ENCODE data around the gene ZNF205. TPM values are rescaled to one million over a fixed set of nuclear protein-coding genes. Genes with fewer than 3 reads are reported as not detected.
"Not testable (repeated sequence)": the region's sequence is repeated elsewhere in the genome, so short reads cannot be mapped to it uniquely, and the experiment has no call there.

ZNF205 gene
- total RNA-seq, 1 donor from 2014 or later, result 15.4 TPM

DNA sequence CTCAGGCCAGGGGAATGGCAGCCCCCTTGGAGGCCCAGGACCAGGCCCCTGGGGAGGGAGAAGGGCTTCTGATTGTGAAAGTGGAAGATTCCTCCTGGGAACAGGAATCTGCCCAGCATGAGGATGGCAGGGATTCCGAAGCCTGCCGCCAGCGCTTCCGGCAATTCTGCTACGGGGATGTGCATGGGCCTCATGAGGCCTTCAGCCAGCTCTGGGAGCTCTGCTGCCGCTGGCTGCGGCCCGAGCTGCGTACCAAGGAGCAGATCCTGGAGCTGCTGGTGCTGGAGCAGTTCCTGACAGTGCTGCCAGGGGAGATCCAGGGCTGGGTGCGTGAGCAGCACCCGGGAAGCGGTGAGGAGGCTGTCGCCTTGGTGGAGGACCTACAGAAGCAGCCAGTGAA lies 24.9 kb downstream of the ZNF205 start:
- Histone ChIP-seq H3K9ac (ENCODE audit: low read length) (peak overlapping the region; percentile 41), H3K4me3 (ENCODE audit: insufficient read depth, low read depth, low read length) (no peak overlapping the region), H3K27me3 (ENCODE audit: insufficient read depth, low read length) (no peaks in the 10 kb centered on the region), H3K27ac (ENCODE audit: low read depth, low read length) (no peak overlapping the region), H2AFZ (ENCODE audit: low read depth, low read length) (no peak overlapping the region), H3K9me3 (ENCODE audit: insufficient read depth, low read depth, low read length) (no peaks in the 10 kb centered on the region), H3K79me2 (ENCODE audit: insufficient read depth, low read length) (peaks cover 42% of the 10 kb centered on the region), H3K4me1 (ENCODE audit: insufficient read depth, low read length) (peaks cover 6% of the 10 kb centered on the region), H3K36me3 (ENCODE audit: insufficient read depth, low read length) (no peaks in the 10 kb centered on the region), H3K4me2 (ENCODE audit: low read length) (no peak overlapping the region), H4K20me1 (ENCODE audit: insufficient read depth, low read length) (no peaks in the 10 kb centered on the region)
- H3K27me3 Mint-ChIP-seq (ENCODE audit: low read depth, unreplicated experiment), result no peaks in the 10 kb centered on the region
- DNase-seq (ENCODE audit: low read depth) (no peak), FAIRE-seq (no peak)
- H3K4me1 Mint-ChIP-seq (ENCODE audit: low read depth, unreplicated experiment), result peaks cover 9% of the 10 kb centered on the region
- H3K4me3 Mint-ChIP-seq (ENCODE audit: unreplicated experiment), result peak overlapping the region; percentile 54
- no peak overlapping the region for H3K27ac Mint-ChIP-seq (ENCODE audit: unreplicated experiment)
- H3K36me3 Mint-ChIP-seq (ENCODE audit: low read depth, unreplicated experiment), result peaks cover 9% of the 10 kb centered on the region
- H3K9me3 Mint-ChIP-seq (ENCODE audit: unreplicated experiment), result no peaks in the 10 kb centered on the region
- TF ChIP-seq, protein P1, sequence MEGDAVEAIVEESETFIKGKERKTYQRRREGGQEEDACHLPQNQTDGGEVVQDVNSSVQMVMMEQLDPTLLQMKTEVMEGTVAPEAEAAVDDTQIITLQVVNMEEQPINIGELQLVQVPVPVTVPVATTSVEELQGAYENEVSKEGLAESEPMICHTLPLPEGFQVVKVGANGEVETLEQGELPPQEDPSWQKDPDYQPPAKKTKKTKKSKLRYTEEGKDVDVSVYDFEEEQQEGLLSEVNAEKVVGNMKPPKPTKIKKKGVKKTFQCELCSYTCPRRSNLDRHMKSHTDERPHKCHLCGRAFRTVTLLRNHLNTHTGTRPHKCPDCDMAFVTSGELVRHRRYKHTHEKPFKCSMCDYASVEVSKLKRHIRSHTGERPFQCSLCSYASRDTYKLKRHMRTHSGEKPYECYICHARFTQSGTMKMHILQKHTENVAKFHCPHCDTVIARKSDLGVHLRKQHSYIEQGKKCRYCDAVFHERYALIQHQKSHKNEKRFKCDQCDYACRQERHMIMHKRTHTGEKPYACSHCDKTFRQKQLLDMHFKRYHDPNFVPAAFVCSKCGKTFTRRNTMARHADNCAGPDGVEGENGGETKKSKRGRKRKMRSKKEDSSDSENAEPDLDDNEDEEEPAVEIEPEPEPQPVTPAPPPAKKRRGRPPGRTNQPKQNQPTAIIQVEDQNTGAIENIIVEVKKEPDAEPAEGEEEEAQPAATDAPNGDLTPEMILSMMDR (IDR thresholded peaks at IDR 0.05; ENCODE audit: insufficient read depth, low read depth, low read length), result no peak
- TF ChIP-seq EZH2 (IDR thresholded peaks at IDR 0.05; ENCODE audit: insufficient read depth, low read length), result no peak

DNA sequence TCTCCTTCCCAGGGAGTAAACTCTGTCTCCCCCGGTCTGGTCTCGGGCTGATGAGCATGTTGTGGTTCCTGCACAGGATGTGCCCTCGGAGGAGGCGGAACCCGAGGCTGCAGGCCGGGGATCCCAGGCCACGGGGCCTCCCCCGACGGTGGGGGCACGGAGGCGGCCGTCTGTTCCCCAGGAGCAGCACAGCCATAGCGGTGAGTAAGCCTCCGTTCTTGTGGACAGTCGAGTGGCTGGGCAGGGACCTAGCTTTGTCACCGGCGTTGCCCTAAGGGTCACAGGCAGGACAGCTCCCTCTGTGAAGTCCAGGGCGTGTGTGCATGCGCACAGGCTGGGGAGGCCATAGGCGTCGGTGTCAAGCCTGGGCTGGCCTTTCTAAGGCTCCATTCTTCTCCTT lies 26.0 kb downstream of the ZNF205 start:
- no peak for FAIRE-seq
- Mint-ChIP-seq H3K4me3 (ENCODE audit: unreplicated experiment) (no peak overlapping the region), H3K4me1 (ENCODE audit: low read depth, unreplicated experiment) (peaks cover 9% of the 10 kb centered on the region)

DNA sequence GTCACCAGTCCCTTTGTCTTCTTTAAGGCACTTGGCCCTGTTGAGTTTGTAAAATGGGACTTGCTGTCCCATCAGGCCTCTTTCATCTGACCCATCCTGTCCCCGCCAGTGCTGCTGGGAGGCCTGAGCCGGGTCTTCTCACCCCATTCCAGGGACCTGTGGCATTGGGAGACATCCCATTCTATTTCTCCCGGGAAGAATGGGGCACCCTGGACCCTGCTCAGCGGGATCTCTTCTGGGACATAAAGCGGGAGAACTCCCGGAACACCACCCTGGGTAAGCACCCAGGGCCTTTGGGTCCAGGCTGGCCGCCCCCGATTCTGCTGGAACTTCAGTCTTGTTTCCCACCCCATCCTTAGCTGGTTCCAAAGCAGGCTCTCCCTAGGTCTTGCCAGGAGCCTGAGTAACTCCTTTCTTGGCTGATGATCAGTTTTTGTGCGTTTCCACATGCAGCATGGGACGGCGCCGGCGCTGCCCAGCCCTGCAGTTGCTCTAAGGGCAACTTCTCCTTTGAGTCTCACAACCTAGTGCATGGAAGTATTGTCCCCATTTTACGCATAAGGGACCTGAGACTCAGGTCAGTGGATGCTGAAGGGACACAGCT lies 26.5 kb downstream of the ZNF205 start:
- H3K36me3 Mint-ChIP-seq (ENCODE audit: low read depth, unreplicated experiment), result peaks cover 17% of the 10 kb centered on the region
- TF ChIP-seq, protein P1 (IDR thresholded peaks at IDR 0.05; ENCODE audit: insufficient read depth, low read depth, low read length), result no peak
- no peak for TF ChIP-seq EZH2 (IDR thresholded peaks at IDR 0.05; ENCODE audit: insufficient read depth, low read length)
- DNase-seq (ENCODE audit: low read depth), result no peak
- H3K79me2 ChIP-seq (ENCODE audit: insufficient read depth, low read length), result peaks cover 27% of the 10 kb centered on the region
- H3K4me1 ChIP-seq (ENCODE audit: insufficient read depth, low read length), result peaks cover 6% of the 10 kb centered on the region
- H3K27me3 Mint-ChIP-seq (ENCODE audit: low read depth, unreplicated experiment), result no peaks in the 10 kb centered on the region
- H3K36me3 ChIP-seq (ENCODE audit: insufficient read depth, low read length), result no peaks in the 10 kb centered on the region
- no peak overlapping the region for H3K27ac Mint-ChIP-seq (ENCODE audit: unreplicated experiment)
- H3K9me3 ChIP-seq (ENCODE audit: insufficient read depth, low read depth, low read length), result no peaks in the 10 kb centered on the region
- H2AFZ ChIP-seq (ENCODE audit: low read depth, low read length), result no peak overlapping the region
- H3K4me1 Mint-ChIP-seq (ENCODE audit: low read depth, unreplicated experiment), result peaks cover 9% of the 10 kb centered on the region
- FAIRE-seq, result no peak
- no peaks in the 10 kb centered on the region for H4K20me1 ChIP-seq (ENCODE audit: insufficient read depth, low read length)
- H3K9ac ChIP-seq (ENCODE audit: low read length), result peak overlapping the region; percentile 23
- no peaks in the 10 kb centered on the region for H3K27me3 ChIP-seq (ENCODE audit: insufficient read depth, low read length)
- H3K4me2 ChIP-seq (ENCODE audit: low read length), result no peak overlapping the region
- no peak overlapping the region for H3K4me3 Mint-ChIP-seq (ENCODE audit: unreplicated experiment)
- no peak overlapping the region for H3K4me3 ChIP-seq (ENCODE audit: insufficient read depth, low read depth, low read length)
- H3K9me3 Mint-ChIP-seq (ENCODE audit: unreplicated experiment), result no peaks in the 10 kb centered on the region
- H3K27ac ChIP-seq (ENCODE audit: low read depth, low read length), result no peak overlapping the region

More for the DNA sequence above, 26.0 kb downstream of the ZNF205 start:
- Mint-ChIP-seq H3K36me3 (ENCODE audit: low read depth, unreplicated experiment) (peaks cover 13% of the 10 kb centered on the region), H3K9me3 (ENCODE audit: unreplicated experiment) (no peaks in the 10 kb centered on the region), H3K27ac (ENCODE audit: unreplicated experiment) (no peak overlapping the region), H3K27me3 (ENCODE audit: low read depth, unreplicated experiment) (no peaks in the 10 kb centered on the region)
- Histone ChIP-seq H3K4me2 (ENCODE audit: low read length) (no peak overlapping the region), H3K4me1 (ENCODE audit: insufficient read depth, low read length) (peaks cover 6% of the 10 kb centered on the region), H3K27me3 (ENCODE audit: insufficient read depth, low read length) (no peaks in the 10 kb centered on the region), H3K9ac (ENCODE audit: low read length) (no peak overlapping the region), H3K36me3 (ENCODE audit: insufficient read depth, low read length) (no peaks in the 10 kb centered on the region), H4K20me1 (ENCODE audit: insufficient read depth, low read length) (no peaks in the 10 kb centered on the region), H2AFZ (ENCODE audit: low read depth, low read length) (no peak overlapping the region), H3K9me3 (ENCODE audit: insufficient read depth, low read depth, low read length) (no peaks in the 10 kb centered on the region), H3K27ac (ENCODE audit: low read depth, low read length) (no peak overlapping the region), H3K79me2 (ENCODE audit: insufficient read depth, low read length) (peaks cover 31% of the 10 kb centered on the region), H3K4me3 (ENCODE audit: insufficient read depth, low read depth, low read length) (no peak overlapping the region)
- DNase-seq (ENCODE audit: low read depth), result no peak
- TF ChIP-seq, protein P1 (IDR thresholded peaks at IDR 0.05; ENCODE audit: insufficient read depth, low read depth, low read length), result no peak
- no peak for TF ChIP-seq EZH2 (IDR thresholded peaks at IDR 0.05; ENCODE audit: insufficient read depth, low read length)

DNA sequence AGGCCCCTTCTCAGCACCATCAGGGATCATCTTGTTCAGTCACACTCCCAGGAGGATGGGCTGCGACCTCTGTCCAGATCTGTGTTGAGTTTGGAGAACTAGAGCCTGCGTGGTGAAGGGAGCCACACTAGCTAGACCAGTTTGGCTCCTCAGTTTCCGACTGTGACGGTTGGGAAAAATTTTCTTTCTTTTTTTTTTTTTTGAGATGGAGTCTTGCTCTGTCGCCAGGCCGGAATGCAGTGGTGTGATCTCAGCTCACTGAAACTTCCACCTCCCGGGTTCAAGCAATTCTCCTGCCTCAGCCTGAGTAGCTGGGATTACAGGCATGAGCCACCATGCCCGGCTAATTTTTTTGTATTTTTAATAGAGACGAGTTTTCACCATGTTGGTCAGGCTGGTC lies 27.2 kb downstream of the ZNF205 start:
- not testable (repeated sequence) for H3K4me3 Mint-ChIP-seq (ENCODE audit: unreplicated experiment); H3K4me1 Mint-ChIP-seq (ENCODE audit: low read depth, unreplicated experiment); H3K9me3 Mint-ChIP-seq (ENCODE audit: unreplicated experiment)

More for the DNA sequence above, 27.2 kb downstream of the ZNF205 start:
- H3K27me3 ChIP-seq (ENCODE audit: insufficient read depth, low read length); H3K36me3 ChIP-seq (ENCODE audit: insufficient read depth, low read length); H3K27ac Mint-ChIP-seq (ENCODE audit: unreplicated experiment); DNase-seq (ENCODE audit: low read depth); H3K27me3 Mint-ChIP-seq (ENCODE audit: low read depth, unreplicated experiment); FAIRE-seq; H3K4me1 ChIP-seq (ENCODE audit: insufficient read depth, low read length); H3K27ac ChIP-seq (ENCODE audit: low read depth, low read length); H3K4me3 ChIP-seq (ENCODE audit: insufficient read depth, low read depth, low read length); H3K9me3 ChIP-seq (ENCODE audit: insufficient read depth, low read depth, low read length); H2AFZ ChIP-seq (ENCODE audit: low read depth, low read length); H3K4me2 ChIP-seq (ENCODE audit: low read length); H4K20me1 ChIP-seq (ENCODE audit: insufficient read depth, low read length): not testable (repeated sequence)
- H3K79me2 ChIP-seq (ENCODE audit: insufficient read depth, low read length), result peaks cover 21% of the 10 kb centered on the region
- H3K9ac ChIP-seq (ENCODE audit: low read length), result peak overlapping the region; percentile 23
- H3K36me3 Mint-ChIP-seq (ENCODE audit: low read depth, unreplicated experiment), result peaks cover 17% of the 10 kb centered on the region
